ENCODE results near the gene TTC39A. TPM values are rescaled to one million over a fixed set of nuclear protein-coding genes. Genes with fewer than 3 reads are reported as not detected.

TTC39A gene
- total RNA-seq, 3 donors from 2014 or later (not counting 1 experiment from before 2014, with no cell fraction given), result 0.38 TPM; not detected in 2

DNA sequence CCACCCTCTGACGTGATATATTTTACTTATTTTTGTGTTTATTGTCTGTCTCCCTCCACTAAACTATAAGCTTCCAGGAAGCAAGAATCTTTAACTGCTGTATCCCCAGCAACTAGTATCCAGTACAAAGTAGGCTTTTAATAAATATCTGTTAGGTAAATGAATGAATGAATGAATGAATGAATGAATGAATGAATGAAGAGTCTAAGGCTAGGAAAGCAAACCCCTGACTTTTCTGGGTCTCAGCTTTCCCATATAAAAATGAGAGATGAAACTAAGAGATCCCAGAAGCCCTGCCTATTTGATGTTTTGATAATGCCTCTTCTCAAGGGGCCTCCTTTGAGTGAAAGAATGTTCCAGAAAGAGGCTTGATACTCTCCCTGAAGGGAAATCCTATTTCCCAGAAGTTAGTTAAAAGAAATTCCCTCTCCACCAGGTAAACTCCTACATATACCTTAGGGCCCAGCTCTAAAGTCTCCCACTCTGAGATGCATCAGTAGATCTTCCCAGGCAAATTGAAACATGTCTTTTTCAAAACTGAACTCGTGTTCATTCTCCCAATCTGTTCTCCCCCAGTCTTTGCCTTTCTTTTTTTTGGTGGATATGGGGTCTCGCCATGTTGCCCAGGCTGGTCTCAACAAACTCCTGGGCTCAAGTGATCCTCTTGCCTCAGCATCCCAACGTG lies 7.8 kb downstream of the TTC39A start:
- Mint-ChIP-seq H3K27me3 (ENCODE audit: low read depth in 2 of 2) (peaks cover 6 to 8% of the 10 kb centered on the region in 2 donors), H3K36me3 (no peaks in the 10 kb centered on the region), H3K27ac (no peak overlapping the region), H3K4me1 (no peaks in the 10 kb centered on the region), H3K4me3 (no peak overlapping the region), H3K9me3 (no peaks in the 10 kb centered on the region)
- Histone ChIP-seq H3K27ac (ENCODE audit: low read length) (no peak overlapping the region), H3K9me3 (ENCODE audit: control insufficient read depth, insufficient read depth, low read length) (no peaks in the 10 kb centered on the region), H3K36me3 (ENCODE audit: control insufficient read depth, insufficient read depth, low read length) (no peaks in the 10 kb centered on the region), H3K27me3 (ENCODE audit: control insufficient read depth, insufficient read depth, low read length) (no peaks in the 10 kb centered on the region), H3K4me1 (ENCODE audit: control insufficient read depth, insufficient read depth, low read length) (no peaks in the 10 kb centered on the region), H3K4me3 (ENCODE audit: low read length) (no peak overlapping the region)
- TF ChIP-seq, protein P1, sequence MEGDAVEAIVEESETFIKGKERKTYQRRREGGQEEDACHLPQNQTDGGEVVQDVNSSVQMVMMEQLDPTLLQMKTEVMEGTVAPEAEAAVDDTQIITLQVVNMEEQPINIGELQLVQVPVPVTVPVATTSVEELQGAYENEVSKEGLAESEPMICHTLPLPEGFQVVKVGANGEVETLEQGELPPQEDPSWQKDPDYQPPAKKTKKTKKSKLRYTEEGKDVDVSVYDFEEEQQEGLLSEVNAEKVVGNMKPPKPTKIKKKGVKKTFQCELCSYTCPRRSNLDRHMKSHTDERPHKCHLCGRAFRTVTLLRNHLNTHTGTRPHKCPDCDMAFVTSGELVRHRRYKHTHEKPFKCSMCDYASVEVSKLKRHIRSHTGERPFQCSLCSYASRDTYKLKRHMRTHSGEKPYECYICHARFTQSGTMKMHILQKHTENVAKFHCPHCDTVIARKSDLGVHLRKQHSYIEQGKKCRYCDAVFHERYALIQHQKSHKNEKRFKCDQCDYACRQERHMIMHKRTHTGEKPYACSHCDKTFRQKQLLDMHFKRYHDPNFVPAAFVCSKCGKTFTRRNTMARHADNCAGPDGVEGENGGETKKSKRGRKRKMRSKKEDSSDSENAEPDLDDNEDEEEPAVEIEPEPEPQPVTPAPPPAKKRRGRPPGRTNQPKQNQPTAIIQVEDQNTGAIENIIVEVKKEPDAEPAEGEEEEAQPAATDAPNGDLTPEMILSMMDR (IDR thresholded peaks at IDR 0.05), result no peak
- 83% methylated on average over 3 of the region's 4 CpGs for WGBS (ENCODE audit: insufficient coverage)
- ATAC-seq (no peak), DNase-seq (no peak)
- intact Hi-C loops (cut with micrococcal nuclease), result no loop called here

DNA sequence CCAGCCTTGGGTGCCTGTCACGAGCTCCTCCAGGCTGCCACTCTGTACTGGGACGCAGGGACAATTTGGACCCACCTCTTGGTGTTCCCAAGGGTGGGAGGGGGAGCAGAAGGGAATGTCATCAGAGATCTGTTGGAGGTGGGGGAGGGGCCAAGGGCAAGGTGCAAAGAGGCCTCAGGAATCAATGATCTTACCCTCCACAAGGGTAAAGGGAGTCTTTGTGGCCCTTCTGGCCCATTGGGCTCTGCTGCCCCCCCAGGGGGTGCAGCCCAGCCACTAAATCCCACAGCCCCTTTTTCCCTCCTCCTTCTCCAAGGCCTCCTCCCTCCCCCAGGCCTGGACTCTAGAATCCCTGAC lies 8.5 kb downstream of the TTC39A start:
- 76% methylated on average over 2 of the region's 2 CpGs for WGBS (ENCODE audit: insufficient coverage)
- no peak for DNase-seq

DNA sequence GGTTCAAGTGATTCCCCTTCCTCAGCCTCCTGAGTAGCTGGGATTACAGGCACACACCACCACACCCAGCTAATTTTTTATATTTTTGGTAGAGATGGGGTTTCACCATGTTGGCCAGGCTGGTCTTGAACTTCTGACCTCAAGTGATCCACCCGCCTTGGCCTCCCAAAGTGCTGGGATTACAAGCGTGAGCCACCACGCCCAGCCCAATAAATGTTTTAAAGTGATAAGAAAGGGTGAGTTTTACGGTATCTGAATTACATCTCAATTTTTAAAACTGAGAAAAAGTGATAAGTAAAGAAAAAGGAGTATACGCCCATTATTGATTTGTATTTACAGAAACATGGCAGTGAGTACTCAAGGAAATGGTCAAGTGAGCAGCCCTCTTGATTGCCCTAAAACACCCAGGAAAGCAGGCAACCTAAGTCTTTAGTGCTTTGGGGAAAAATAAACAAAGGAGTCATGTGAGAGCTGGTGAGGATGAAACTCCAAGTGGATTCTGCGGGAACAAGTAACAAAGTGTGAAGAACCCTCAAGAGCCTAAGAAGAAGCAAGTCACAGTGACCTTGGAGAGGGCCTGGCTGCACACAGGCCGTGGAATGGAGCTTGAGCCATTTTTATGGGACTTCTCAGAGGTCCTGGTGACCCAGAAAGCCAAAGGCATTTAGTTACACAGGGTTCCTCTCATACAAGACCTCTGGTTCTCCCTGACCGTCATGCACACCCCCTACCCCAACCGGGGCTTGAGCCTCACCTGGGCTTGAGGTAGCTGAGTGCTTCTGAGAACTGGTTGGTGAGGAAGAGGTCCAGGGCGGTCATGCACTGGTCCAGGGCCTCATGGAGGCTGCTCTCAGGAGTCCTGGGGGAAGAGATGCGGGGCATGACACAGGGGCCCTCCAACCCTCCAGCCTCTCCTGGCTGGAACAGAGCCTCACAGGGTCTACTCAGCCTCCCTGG lies 9.1 kb downstream of the TTC39A start:
- Mint-ChIP-seq H3K9me3 (no peaks in the 10 kb centered on the region), H3K4me3 (no peak overlapping the region), H3K4me1 (no peaks in the 10 kb centered on the region), H3K27me3 (ENCODE audit: low read depth in 2 of 2) (peaks cover 5 to 6% of the 10 kb centered on the region in 2 donors), H3K27ac (no peak overlapping the region), H3K36me3 (no peaks in the 10 kb centered on the region)
- Histone ChIP-seq H3K27ac (ENCODE audit: low read length) (no peak overlapping the region), H3K27me3 (ENCODE audit: control insufficient read depth, insufficient read depth, low read length) (no peaks in the 10 kb centered on the region), H3K9me3 (ENCODE audit: control insufficient read depth, insufficient read depth, low read length) (no peaks in the 10 kb centered on the region), H3K36me3 (ENCODE audit: control insufficient read depth, insufficient read depth, low read length) (no peaks in the 10 kb centered on the region), H3K4me1 (ENCODE audit: control insufficient read depth, insufficient read depth, low read length) (no peaks in the 10 kb centered on the region), H3K4me3 (ENCODE audit: low read length) (no peak overlapping the region)
- ATAC-seq (no peak), DNase-seq (no peak)
- TF ChIP-seq, protein P1 (IDR thresholded peaks at IDR 0.05), result no peak
- intact Hi-C loops (cut with micrococcal nuclease), result no loop called here
- 92% methylated on average over 10 of the region's 11 CpGs for WGBS (ENCODE audit: insufficient coverage)

More for the DNA sequence above, 8.5 kb downstream of the TTC39A start:
- no peaks in the 10 kb centered on the region for H3K36me3 Mint-ChIP-seq
- Histone ChIP-seq H3K27me3 (ENCODE audit: control insufficient read depth, insufficient read depth, low read length) (no peaks in the 10 kb centered on the region), H3K36me3 (ENCODE audit: control insufficient read depth, insufficient read depth, low read length) (no peaks in the 10 kb centered on the region), H3K4me1 (ENCODE audit: control insufficient read depth, insufficient read depth, low read length) (no peaks in the 10 kb centered on the region), H3K9me3 (ENCODE audit: control insufficient read depth, insufficient read depth, low read length) (no peaks in the 10 kb centered on the region), H3K4me3 (ENCODE audit: low read length) (no peak overlapping the region), H3K27ac (ENCODE audit: low read length) (no peak overlapping the region)
- no peaks in the 10 kb centered on the region for H3K4me1 Mint-ChIP-seq
- TF ChIP-seq, protein P1 (IDR thresholded peaks at IDR 0.05), result no peak
- no peak overlapping the region for H3K4me3 Mint-ChIP-seq
- ATAC-seq, result no peak
- no peaks in the 10 kb centered on the region for H3K9me3 Mint-ChIP-seq
- intact Hi-C loops (cut with micrococcal nuclease), result no loop called here
- no peak overlapping the region for H3K27ac Mint-ChIP-seq
- H3K27me3 Mint-ChIP-seq (ENCODE audit: low read depth in 2 of 2), result peaks cover 6 to 8% of the 10 kb centered on the region in 2 donors
